ENCODE data around the gene MRPS15.
"Not testable (repeated sequence)": the region's sequence is repeated elsewhere in the genome, so short reads cannot be mapped to it uniquely, and the experiment has no call there.

MRPS15 gene

DNA sequence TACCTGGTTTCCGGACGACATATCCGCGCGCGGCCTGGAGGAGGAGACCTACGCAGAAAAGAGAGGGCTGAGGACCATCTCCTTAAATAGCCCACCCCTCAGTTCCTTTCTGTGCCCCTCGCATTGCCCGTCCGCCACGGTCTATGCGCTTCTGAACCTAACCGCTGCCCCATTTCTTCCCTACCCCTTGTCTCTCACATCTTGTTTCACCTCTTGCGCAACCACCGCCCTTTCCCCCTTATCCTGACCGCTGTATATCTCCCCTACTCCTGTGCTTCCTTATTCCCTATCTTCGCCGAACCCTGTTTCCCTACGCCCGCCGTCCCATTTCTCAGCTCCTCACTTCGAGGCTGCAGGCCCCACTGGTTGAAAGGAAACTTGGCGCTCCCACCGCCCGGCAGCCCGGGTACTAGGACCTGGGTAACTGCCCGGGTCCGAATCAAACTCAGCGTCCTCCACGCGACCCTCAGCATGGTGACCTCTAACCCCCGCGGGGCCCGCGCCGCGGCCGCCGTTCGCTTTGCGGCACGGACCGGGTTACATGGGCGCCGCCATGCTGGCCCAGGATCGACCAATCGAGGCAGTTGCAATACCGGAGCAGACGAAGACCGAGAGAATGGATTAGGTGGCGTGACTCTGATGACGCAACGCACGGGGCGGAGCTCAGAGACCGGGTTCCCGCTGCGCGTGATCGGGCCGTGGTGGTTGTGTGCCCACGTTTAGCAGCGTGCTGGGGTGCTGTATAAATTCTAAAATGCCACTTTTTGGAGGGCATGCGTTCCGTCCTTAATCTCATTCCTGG lies at the start of gene MRPS15:
Gene MRPS15 (minus strand): TSS at position 582 of the 802 bp plus-strand sequence. CDS start 109 bp downstream, at position 473.
- peak; percentile 90 for DNase-seq (ENCODE audit: low read depth)

- no peak for DNase-seq (ENCODE audit: low read depth)
Observed at GRCh38 chr1:36512842-36513241, 48.7 kb upstream of the MRPS15 start.

DNA sequence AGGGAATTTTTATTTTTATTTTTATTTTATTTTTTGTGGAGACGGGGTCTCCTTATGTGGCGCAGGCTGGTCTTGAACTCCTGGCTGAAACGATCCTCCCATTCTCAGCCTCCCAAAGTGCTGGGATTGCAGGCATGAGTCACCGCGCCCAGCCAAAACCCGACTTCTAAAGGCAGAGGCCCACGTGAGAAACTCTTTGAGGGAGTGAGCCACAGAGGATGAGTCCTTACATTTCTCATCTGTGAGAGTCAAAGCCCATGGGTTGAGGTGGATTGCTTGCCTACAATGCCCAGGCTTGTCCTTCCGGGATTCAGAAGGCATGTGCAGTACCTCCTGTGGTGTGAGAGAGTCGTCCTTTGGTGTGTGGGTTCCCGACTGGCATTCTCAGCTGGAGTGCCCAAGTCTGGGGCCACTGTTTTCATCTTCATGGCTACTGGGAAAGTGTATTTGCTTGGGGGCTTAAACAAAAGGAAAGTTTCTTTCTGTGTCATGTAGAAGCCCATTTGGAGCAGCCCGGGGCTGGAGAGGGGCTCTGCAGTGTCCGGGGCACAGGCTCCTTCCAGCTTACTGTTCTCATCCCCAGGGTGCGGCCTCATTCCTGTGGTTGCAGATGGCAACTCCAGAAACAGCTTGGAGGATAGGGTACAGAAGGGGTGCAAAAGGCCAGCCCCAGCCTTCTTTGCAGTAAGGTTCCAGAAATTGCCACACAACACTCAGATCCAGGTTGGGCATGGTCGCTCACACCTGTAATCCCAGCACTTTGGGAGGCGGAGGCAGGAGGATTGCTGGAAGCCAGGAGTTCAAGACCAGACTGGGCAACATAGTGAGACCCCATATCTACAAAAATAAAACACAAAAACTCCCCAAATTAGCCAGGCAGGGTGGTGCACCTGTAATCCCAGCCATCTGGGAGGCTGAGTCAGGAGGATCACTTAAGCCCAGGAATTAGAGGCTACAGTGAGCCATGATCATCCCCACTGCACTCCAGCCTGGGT lies 47.9 kb upstream of the MRPS15 start:
- no peak for DNase-seq (ENCODE audit: low read depth)

DNA sequence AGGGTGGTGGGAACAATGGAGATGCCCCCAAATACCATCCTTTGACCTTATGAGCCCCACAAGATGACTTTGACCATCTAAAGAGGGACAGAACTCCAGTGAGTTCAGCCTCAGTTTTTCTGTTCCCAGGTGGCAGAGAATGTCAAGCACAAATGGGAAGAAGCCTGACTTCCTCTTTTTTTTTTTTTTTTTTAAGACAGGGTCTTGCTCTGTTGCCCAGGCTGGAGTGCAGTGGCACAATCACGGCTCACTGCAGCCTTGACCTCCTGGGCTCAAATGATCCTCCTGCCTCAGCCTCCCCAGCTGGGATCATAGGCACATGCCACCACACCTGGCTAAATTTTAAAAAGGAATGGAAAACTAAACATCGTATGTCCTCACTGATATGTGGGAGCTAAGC lies 47.0 kb upstream of the MRPS15 start:
- DNase-seq (ENCODE audit: low read depth) = not testable (repeated sequence)

DNA sequence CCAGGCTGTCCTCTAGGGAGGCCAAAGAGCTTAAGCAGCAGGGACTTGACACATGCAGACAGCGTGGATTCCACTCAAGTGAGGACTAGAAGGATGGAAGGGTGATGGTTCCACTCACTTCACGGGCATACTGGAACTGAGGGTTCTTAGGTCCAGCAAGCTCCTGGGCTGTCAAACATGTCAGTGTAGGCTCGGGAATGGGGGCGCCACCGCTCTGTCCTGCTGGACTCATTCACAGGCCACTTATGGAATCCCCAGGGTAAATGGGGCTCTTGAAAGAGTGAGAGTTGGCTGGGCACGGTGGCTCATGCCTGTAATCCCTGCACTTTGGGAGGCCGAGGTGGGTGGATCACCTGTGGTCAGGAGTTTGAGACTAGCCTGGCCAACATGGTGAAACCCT lies 46.2 kb upstream of the MRPS15 start:
- no peak for DNase-seq (ENCODE audit: low read depth)

DNA sequence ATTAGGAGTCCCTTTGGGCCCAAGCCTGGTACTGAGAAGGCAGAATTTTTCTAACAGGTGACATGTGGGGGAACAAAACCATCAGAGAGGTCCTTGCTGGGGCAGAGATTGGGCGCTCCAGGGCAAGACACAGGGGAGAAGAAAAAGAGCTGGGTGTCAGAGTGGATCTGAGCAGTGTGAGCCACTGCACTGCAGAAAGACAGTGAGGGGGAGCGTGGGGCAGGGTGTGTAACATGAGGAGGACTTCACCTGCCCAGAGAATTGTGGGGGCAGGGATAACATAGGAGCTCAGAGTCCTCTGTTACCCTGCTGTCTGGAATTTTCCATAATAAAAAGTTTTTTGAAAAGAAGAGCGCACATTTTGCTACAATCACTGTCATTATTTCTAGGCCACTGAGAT lies 44.1 kb upstream of the MRPS15 start:
- no peak for DNase-seq (ENCODE audit: low read depth)

- DNase-seq (ENCODE audit: low read depth) = no peak
Observed at GRCh38 chr1:36506276-36506920, 42.2 kb upstream of the MRPS15 start.

DNA sequence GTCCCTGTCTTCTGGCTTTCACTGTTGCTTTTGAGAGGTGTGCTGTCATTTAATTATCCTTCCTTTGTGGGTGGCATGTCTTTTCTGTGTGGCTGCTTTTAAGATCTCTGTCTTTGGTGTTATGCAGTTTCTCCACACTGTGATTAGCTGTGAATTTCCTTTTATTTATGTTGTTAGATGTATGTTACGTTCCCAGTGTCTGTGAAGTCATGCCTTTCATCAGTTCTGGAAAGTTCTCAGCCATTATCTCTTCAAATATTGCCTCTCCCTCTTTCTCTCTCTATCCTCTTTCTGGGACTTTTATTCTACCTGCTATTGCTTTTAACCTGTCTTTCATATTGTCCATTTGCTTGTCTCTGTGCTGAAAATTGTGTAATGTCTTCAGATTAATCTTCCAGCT lies 39.5 kb upstream of the MRPS15 start:
- no peak for DNase-seq (ENCODE audit: low read depth)

DNA sequence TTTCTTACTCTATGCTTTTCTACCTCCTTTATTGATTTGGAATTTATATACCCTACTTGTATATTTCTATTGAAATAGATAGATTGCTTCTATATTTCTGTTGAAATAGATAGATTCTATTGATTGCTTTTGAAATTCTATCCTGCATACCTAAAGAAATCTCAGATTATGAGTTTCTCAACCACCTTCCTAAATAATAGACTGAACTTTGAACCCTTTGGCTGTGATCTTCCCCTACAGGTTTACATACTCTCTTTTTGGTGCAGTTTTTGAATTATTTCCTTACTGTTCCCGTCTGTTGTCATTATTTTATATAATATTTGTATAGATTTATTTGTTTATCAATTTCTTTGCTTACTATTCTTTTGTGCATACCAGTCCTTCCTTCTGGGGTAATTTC lies 39.0 kb upstream of the MRPS15 start:
- no peak for DNase-seq (ENCODE audit: low read depth)

DNA sequence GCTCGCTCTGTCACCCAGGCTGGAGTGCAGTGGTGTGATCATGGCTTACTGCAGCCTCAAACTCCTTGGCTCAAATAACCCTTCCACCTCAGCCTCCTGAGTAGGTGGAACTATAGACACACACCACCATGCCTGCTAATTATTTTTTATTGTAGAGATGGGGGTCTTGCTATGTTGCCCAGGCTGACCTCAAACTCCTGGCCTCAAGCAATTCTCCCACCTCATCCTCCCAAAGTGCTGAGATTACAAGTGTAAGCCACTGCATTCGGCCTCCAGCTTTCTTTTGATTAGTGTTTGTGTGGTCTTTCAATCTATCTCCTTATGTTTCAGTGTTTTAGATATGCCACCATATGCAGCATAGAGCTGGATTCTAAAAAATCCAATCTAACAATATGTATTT lies 38.4 kb upstream of the MRPS15 start:
- no peak for DNase-seq (ENCODE audit: low read depth)

DNA sequence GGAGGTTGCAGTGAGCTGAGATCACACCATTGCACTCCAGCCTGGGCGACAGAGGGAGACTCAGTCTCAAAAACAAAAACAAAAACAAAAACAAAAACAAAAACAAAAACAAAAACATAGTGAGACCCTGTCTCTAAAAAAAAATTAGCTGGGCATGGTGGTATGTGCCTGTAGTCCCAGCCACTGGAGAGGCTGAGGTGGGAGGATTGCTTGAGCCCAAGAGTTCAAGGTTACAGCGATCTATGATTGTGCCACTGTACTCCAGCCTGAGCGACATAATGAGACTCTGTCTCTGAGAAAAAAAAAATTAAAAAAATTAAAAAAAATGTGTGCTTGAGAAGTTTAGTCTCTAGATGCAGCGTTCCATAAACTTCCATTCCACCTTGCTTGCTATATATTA lies 37.7 kb upstream of the MRPS15 start:
- DNase-seq (ENCODE audit: low read depth) = not testable (repeated sequence)

- DNase-seq (ENCODE audit: low read depth) = no peak
Observed at GRCh38 chr1:36497207-36497606, 33.0 kb upstream of the MRPS15 start.

DNA sequence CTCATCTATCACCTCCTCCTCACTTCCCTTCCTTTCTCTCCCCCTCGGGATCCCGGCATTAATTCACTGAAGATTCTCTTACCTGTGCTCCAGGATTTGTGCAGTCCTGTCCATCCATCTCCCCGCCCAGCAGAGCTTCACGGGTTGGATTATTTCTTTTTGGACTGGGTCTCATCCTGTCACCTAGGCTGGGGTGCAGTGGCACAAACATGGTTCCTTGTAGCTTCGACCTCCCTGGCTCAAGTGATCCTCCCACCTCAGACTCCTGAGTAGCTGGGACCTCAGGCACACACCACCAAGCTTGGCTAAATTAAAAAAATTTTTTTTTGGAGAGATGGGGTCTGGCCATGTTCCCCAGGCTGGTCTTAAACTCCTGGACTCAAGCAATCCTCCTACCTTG lies 30.8 kb upstream of the MRPS15 start:
- DNase-seq (ENCODE audit: low read depth) = no peak

GRCh38 chr1:36493524-36493923 lies 29.3 kb upstream of the MRPS15 start:
- no peak for DNase-seq (ENCODE audit: low read depth)

GRCh38 chr1:36492491-36492890 lies 28.3 kb upstream of the MRPS15 start:
- no peak for DNase-seq (ENCODE audit: low read depth)

DNA sequence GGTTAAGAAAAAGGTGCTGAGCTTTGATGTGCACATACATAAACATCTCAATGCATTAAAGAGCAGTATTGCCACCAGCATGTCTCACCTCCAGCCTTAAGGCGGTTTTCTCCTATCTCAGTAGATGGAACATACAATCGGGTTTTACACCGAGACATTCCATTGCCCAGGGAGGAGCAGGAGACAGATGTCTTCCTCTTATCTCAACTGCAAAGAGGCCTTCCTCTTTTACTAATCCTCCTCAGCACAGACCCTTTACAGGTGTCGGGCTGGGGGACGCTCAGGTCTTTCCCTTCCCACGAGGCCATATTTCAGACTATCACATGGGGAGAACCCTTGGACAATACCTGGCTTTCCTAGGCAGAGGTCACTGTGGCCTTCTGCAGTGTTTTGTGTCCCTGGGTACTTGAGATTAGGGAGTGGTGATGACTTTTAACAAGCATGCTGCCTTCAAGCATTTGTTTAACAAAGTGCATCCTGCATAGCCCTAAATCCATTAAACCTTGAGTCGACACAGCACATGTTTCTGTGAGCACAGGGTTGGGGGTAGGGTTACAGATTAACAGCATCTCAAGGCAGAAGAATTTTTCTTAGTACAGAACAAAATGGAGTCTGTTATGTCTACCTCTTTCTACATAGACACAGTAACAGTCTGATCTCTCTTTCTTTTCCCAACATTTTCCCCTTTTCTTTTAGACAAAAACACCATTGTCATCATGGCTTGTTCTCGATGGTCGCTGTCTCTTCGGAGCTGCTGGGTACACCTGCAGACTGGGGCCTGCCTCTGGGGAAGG lies 25.3 kb upstream of the MRPS15 start:
- DNase-seq (ENCODE audit: low read depth) = not testable (repeated sequence)

DNA sequence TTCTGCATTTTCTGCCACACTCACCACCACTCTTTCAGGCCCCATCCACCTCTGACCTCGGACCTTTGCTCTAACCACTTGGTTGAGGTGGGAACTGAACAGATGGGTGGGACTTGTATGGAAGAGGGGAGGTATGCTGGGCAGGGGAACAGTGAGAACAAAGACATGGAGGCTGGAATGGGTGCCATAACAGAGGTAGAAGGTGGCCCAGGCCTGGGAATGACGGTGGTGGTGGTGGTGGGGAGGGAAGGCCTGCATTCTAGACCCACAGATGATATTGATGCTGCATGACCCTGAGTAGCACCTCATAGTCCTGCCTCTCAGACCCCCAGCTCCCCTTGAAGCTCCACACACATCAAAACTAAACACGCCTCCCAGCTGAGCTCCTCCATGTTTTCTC lies 23.7 kb upstream of the MRPS15 start:
- no peak for DNase-seq (ENCODE audit: low read depth)

GRCh38 chr1:36487336-36487725 lies 23.1 kb upstream of the MRPS15 start:
- DNase-seq (ENCODE audit: low read depth) = not testable (repeated sequence)

GRCh38 chr1:36486439-36487335 lies 22.5 kb upstream of the MRPS15 start:
- no peak for DNase-seq (ENCODE audit: low read depth)

DNA sequence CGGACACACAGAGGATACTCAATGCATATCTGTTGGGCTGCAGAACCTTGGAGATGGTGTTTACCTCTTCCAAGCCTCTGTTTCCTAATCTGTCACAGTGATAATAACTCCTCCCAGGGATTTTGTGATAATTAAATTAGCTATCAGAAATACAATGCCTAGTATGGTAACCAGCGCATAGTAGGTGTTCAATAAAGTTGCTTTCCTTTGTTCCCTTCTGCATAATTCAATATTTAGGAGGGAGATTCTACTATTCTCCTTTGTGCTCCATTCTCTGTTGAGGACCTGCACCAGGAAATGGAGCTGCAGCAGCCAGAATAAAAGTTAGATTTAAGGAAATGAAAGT lies 21.9 kb upstream of the MRPS15 start:
- DNase-seq (ENCODE audit: low read depth) = no peak

GRCh38 chr1:36484099-36484498 lies 19.9 kb upstream of the MRPS15 start:
- no peak for DNase-seq (ENCODE audit: low read depth)

Measured in activated gamma-delta T cell treated with anti-CD3 and anti-CD28 coated beads, Interleukin-2, amount 50 U/mL, for 16 hours (primary cell).